HepG2 (cell line): ENCODE measurements around the gene LRRC4. TPM values are rescaled to one million over a fixed set of nuclear protein-coding genes. Genes with fewer than 3 reads are reported as not detected.

Experiments used
- ATAC-seq: fragments of 200-7000 bp; cut with Tn5 transposase; 3 replicates; pipeline ENCODE4 v1.9.1; 2020; ENCODE audit warnings: mild to moderate bottlenecking, moderate library complexity
- BruUV-seq: library from RNA; stranded (reverse); fragments of 400-500 nt; replicated peaks from 2 replicates; lab custom pipeline; 2021; lab: Mats Ljungman, UMichigan
- CTCF ChIA-PET: fragments of 300-600 bp; formaldehyde crosslinking; extraction: SDS; loops from one replicate; lab custom pipeline; 2021; ENCODE audit warnings: low total read pairs, inconsistent platforms, low intra/inter-chr PET ratio; lab: Yijun Ruan, JAX
- POLR2A ChIA-PET: fragments of 350-600 bp; sonication (Branson Sonifier 250); formaldehyde crosslinking; loops from one replicate; lab custom pipeline; 2020; ENCODE audit warnings: antibody characterized with exemption, inconsistent platforms; lab: Yijun Ruan, JAX
- DNase-seq: peaks from one replicate; pipeline ENCODE4 v3.0.0-alpha.2; 2015; ENCODE audit warnings: low spot score
- FAIRE-seq: peaks from 3 replicates; lab custom pipeline; 2011; peaks lifted over from hg19 to GRCh38; lab: Jason Lieb, UNC
- H2AFZ ChIP-seq: one replicate; pipeline ENCODE4 v1.6.1; 2011; ENCODE audit warnings: low read length, inconsistent platforms
- H3K27ac ChIP-seq: fragments of 300-600 bp; 3 replicates; pipeline ENCODE4 v1.8.0; 2011; ENCODE audit warnings: mixed run types, mild to moderate bottlenecking, mixed read lengths, low read length, inconsistent platforms; ENCODE audit not compliant: insufficient read depth; ENCODE audit errors: extremely low read length
- H3K27me3 ChIP-seq, 2 experiments: fragments of 200-600 bp in 1 of 2; 2 replicates in 1 of 2; 3 replicates in 1 of 2; pipeline versions ENCODE4 v1.6.0 to v1.8.0; 2011; ENCODE audit warnings: low read length in 2 of 2, mild to moderate bottlenecking in 2 of 2, moderate library complexity in 2 of 2, inconsistent platforms in 1 of 2; ENCODE audit not compliant: insufficient read depth in 2 of 2, control insufficient read depth in 1 of 2
- H3K36me3 ChIP-seq, 2 experiments: fragments of 200-600 bp in 1 of 2; replicated peaks in 1 of 2; 2 replicates in 1 of 2; 3 replicates in 1 of 2; pipeline versions ENCODE4 v1.5.1 to v1.8.0; 2011; ENCODE audit warnings: low read length in 2 of 2, inconsistent platforms in 1 of 2; ENCODE audit not compliant: insufficient read depth in 2 of 2, control insufficient read depth in 1 of 2
- H3K4me1 ChIP-seq: 2 replicates; pipeline ENCODE4 v1.5.1; 2012; ENCODE audit warnings: low read length, inconsistent platforms; ENCODE audit not compliant: insufficient read depth
- H3K4me2 ChIP-seq: 2 replicates; pipeline ENCODE4 v1.6.0; 2011; ENCODE audit warnings: low read depth, low read length, inconsistent platforms
- H3K4me3 ChIP-seq, 3 experiments: fragments of 200-600 bp in 1 of 3; sonication (generic), shearing (Covaris generic) in 1 of 3; replicated peaks in 1 of 3; 2 replicates each; pipeline ENCODE4 v1.5.1; 2011 to 2016; ENCODE audit warnings: low read length in 3 of 3, inconsistent platforms in 2 of 3, low read depth in 2 of 3, mild to moderate bottlenecking in 2 of 3, control low read depth in 1 of 3, mixed read lengths in 1 of 3; ENCODE audit not compliant: insufficient read depth in 1 of 3
- H3K79me2 ChIP-seq: one replicate; pipeline ENCODE4 v1.6.1; 2011; ENCODE audit warnings: low read length, inconsistent platforms; ENCODE audit not compliant: insufficient read depth
- H3K9ac ChIP-seq: 2 replicates; pipeline ENCODE4 v1.6.0; 2011; ENCODE audit warnings: mild to moderate bottlenecking, low read depth, low read length, inconsistent platforms; ENCODE audit not compliant: insufficient read depth
- H3K9me3 ChIP-seq: 2 replicates; pipeline ENCODE4 v1.5.1; 2012; ENCODE audit warnings: mild to moderate bottlenecking, low read length
- H4K20me1 ChIP-seq: 2 replicates; pipeline ENCODE4 v1.6.0; 2011; ENCODE audit warnings: inconsistent platforms, mild to moderate bottlenecking, low read length, moderate library complexity; ENCODE audit not compliant: insufficient read depth
- HOXA5 ChIP-seq: sonication (generic); formaldehyde crosslinking; IDR thresholded peaks from 2 replicates; pipeline ENCODE4 v1.4.0; 2020; ENCODE audit warnings: missing genetic modification reagents
- KLF15 ChIP-seq: sonication (generic); formaldehyde crosslinking; IDR thresholded peaks from 2 replicates; pipeline ENCODE4 v1.8.1; 2023; ENCODE audit warnings: borderline replicate concordance, mild to moderate bottlenecking, inconsistent platforms, missing genetic modification reagents, mixed read lengths
- NR2F2 ChIP-seq: IDR thresholded peaks from 2 replicates; pipeline ENCODE4 v1.6.1; 2012; ENCODE audit warnings: low read depth, inconsistent platforms, borderline replicate concordance
- POLR2AphosphoS2 ChIP-seq: IDR thresholded peaks from 2 replicates; pipeline ENCODE4 v1.6.1; 2011; ENCODE audit warnings: low read depth, low read length, improper control_type of control experiment
- ZNF33B ChIP-seq: sonication (generic); formaldehyde crosslinking; IDR thresholded peaks from 2 replicates; pipeline ENCODE4 v1.5.1; 2020; ENCODE audit warnings: mild to moderate bottlenecking, missing genetic modification reagents
- ZNF605 ChIP-seq: sonication (generic); formaldehyde crosslinking; IDR thresholded peaks from 2 replicates; pipeline ENCODE4 v1.8.0; 2022; ENCODE audit warnings: mild to moderate bottlenecking, missing genetic modification reagents
- ZNF788 ChIP-seq: sonication (generic); formaldehyde crosslinking; IDR thresholded peaks from 2 replicates; pipeline ENCODE4 v1.5.0; 2020; ENCODE audit warnings: mild to moderate bottlenecking, missing genetic modification reagents, borderline replicate concordance
- ZNF816 ChIP-seq: sonication (generic); formaldehyde crosslinking; IDR thresholded peaks from 2 replicates; pipeline ENCODE4 v1.8.0; 2022; ENCODE audit warnings: missing genetic modification reagents, mild to moderate bottlenecking, borderline replicate concordance
- WGBS: methylation state at CpG from one replicate; pipeline ENCODE4 v1.1.6; 2017; ENCODE audit warnings: low lambda C conversion rate; 5-methylcytosine and 5-hydroxymethylcytosine counted together
- in situ Hi-C: cut with HindIII; loops from 2 replicates; pipeline ENCODE4 v1.10.0; 2017; ENCODE audit warnings: low pct_unique_long_range_greater_than_20kb; ENCODE audit not compliant: extremely low pct_ligation_motif_present
- intact Hi-C: fragments of 100-400 bp; cut with micrococcal nuclease; formaldehyde crosslinking; loops from one replicate; pipeline ENCODE4 v1.10.0; 2022; ENCODE audit not compliant: unreplicated experiment
- polyA plus RNA-seq, 8 experiments: library from polyadenylated mRNA; depleted of rRNA in 3 of 8; stranded (reverse) in 7 of 8; unstranded in 1 of 8; fragments of >200 nt; fragmentation: Illumina TruSeq in 4 of 8; extraction: Trizol in 4 of 8; gene quantifications; 2 replicates each; pipeline versions ENCODE4 v1.2.1 to v1.2.3, GENCODE V29; 2011 to 2016; ENCODE audit warnings: low read depth in 4 of 8, missing spikeins in 1 of 8, mixed read lengths in 1 of 8; ENCODE audit not compliant: insufficient read depth in 1 of 8
- total RNA-seq, 5 experiments: library from RNA; depleted of rRNA; stranded (reverse); fragments of >200 nt; fragmentation: Illumina TruSeq; extraction: Trizol; gene quantifications; 2 replicates each; pipeline ENCODE4 v1.2.3, GENCODE V29; 2016; ENCODE audit warnings: low read depth in 1 of 5
- TF ChIP-seq, protein P1 (sequence below): sonication (generic); formaldehyde crosslinking; IDR thresholded peaks from 2 replicates; pipeline ENCODE4 v1.4.0; 2020; ENCODE audit warnings: mild to moderate bottlenecking, low read depth, missing genetic modification reagents
- TF ChIP-seq, protein P2 (sequence below): sonication (generic); formaldehyde crosslinking; conservative IDR thresholded peaks from 2 replicates; pipeline ENCODE4 v1.4.0; 2020; ENCODE audit warnings: missing genetic modification reagents
- TF ChIP-seq, protein P3 (sequence below): sonication (generic); formaldehyde crosslinking; IDR thresholded peaks from 2 replicates; pipeline ENCODE4 v1.4.0; 2020; ENCODE audit warnings: missing genetic modification reagents, low read depth, mild to moderate bottlenecking, borderline replicate concordance
- TF ChIP-seq, protein P4 (sequence below): sonication (generic); formaldehyde crosslinking; IDR thresholded peaks from 2 replicates; pipeline ENCODE4 v1.8.0; 2022; ENCODE audit warnings: mild to moderate bottlenecking, missing genetic modification reagents; ENCODE audit not compliant: insufficient replicate concordance
- TF ChIP-seq, protein P5 (sequence below): sonication (generic); formaldehyde crosslinking; IDR thresholded peaks from 2 replicates; pipeline ENCODE4 v1.4.0; 2020; ENCODE audit warnings: missing genetic modification reagents
- TF ChIP-seq, protein P6 (sequence below): sonication (generic); formaldehyde crosslinking; IDR thresholded peaks from 2 replicates; pipeline ENCODE4 v1.9.0; 2021; ENCODE audit warnings: missing genetic modification reagents, borderline replicate concordance

Gene LRRC4
- total and polyA plus RNA-seq, 2 of the 13 experiments (the other 11 are each of a cell fraction or from before 2014, with no cell fraction given): not detected

DNA sequence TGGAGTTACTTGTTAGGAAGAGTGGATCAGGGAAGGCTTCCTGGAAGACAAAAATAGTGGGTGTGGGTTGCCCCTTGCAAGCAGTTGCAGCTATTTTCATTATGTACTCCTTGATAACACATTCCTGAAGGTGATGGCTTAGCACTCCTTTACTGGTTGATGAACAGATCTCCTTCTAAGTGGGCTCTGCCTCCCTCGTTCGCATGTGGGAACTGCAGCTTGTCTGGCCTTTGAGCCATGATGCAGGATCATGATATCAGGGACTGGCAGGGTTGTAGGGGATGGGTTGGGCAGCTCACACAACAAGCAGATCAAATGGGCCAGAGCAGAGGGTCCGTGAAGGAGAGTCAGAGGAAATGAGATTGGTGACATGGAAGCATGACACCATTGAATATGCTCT is 28.8 kb upstream of the LRRC4 start:
- no peaks in the 10 kb centered on the region for H3K27me3 ChIP-seq
- no peaks in the 10 kb centered on the region for H3K4me1 ChIP-seq
- no peak overlapping the region for H3K27ac ChIP-seq
- no peaks in the 10 kb centered on the region; the same call in 1 of the 2 replicates for H4K20me1 ChIP-seq
- H2AFZ ChIP-seq: no peak overlapping the region
- intact Hi-C loops: no loop called here
- ChIA-PET CTCF (no interaction called here), POLR2A (no interaction called here)
- H3K4me3 ChIP-seq: no peak overlapping the region
- FAIRE-seq: no peak
- no peaks in the 10 kb centered on the region for H3K9me3 ChIP-seq
- in situ Hi-C loops: no loop called here
- no peak for DNase-seq
- no peak overlapping the region for H3K4me2 ChIP-seq
- H3K9ac ChIP-seq: no peak overlapping the region
- H3K79me2 ChIP-seq: no peaks in the 10 kb centered on the region
- whole genome bisulfite sequencing: 88% methylated on average over 3 of the region's 3 CpGs
- no TSS peak for BruUV-seq
- ATAC-seq: no peak
- peaks cover 11 to 39% of the 10 kb centered on the region in 2 experiments for H3K36me3 ChIP-seq
- TF ChIP-seq, protein P1, sequence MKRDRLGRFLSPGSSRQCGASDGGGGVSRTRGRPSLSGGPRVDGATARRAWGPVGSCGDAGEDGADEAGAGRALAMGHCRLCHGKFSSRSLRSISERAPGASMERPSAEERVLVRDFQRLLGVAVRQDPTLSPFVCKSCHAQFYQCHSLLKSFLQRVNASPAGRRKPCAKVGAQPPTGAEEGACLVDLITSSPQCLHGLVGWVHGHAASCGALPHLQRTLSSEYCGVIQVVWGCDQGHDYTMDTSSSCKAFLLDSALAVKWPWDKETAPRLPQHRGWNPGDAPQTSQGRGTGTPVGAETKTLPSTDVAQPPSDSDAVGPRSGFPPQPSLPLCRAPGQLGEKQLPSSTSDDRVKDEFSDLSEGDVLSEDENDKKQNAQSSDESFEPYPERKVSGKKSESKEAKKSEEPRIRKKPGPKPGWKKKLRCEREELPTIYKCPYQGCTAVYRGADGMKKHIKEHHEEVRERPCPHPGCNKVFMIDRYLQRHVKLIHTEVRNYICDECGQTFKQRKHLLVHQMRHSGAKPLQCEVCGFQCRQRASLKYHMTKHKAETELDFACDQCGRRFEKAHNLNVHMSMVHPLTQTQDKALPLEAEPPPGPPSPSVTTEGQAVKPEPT (CRISPR knock-in tag): no peak
- TF ChIP-seq ZNF788 (CRISPR knock-in tag) (no peak), ZNF33B (CRISPR knock-in tag) (no peak), NR2F2 (no peak), POLR2AphosphoS2 (no peak), KLF15 (CRISPR knock-in tag) (no peak), ZNF605 (CRISPR knock-in tag) (no peak), HOXA5 (CRISPR knock-in tag) (no peak), ZNF816 (CRISPR knock-in tag) (no peak)
- TF ChIP-seq, protein P2, sequence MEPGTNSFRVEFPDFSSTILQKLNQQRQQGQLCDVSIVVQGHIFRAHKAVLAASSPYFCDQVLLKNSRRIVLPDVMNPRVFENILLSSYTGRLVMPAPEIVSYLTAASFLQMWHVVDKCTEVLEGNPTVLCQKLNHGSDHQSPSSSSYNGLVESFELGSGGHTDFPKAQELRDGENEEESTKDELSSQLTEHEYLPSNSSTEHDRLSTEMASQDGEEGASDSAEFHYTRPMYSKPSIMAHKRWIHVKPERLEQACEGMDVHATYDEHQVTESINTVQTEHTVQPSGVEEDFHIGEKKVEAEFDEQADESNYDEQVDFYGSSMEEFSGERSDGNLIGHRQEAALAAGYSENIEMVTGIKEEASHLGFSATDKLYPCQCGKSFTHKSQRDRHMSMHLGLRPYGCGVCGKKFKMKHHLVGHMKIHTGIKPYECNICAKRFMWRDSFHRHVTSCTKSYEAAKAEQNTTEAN (CRISPR knock-in tag): no peak
- TF ChIP-seq, protein P3, sequence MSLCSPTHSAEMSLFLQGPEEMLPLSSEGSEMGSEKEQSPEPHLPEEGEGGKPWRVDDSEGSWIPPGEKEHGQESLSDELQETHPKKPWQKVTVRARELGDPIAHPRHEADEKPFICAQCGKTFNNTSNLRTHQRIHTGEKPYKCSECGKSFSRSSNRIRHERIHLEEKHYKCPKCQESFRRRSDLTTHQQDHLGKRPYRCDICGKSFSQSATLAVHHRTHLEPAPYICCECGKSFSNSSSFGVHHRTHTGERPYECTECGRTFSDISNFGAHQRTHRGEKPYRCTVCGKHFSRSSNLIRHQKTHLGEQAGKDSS (CRISPR knock-in tag): no peak
- TF ChIP-seq, protein P4, sequence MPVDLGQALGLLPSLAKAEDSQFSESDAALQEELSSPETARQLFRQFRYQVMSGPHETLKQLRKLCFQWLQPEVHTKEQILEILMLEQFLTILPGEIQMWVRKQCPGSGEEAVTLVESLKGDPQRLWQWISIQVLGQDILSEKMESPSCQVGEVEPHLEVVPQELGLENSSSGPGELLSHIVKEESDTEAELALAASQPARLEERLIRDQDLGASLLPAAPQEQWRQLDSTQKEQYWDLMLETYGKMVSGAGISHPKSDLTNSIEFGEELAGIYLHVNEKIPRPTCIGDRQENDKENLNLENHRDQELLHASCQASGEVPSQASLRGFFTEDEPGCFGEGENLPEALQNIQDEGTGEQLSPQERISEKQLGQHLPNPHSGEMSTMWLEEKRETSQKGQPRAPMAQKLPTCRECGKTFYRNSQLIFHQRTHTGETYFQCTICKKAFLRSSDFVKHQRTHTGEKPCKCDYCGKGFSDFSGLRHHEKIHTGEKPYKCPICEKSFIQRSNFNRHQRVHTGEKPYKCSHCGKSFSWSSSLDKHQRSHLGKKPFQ (CRISPR knock-in tag): no peak
- TF ChIP-seq, protein P5, sequence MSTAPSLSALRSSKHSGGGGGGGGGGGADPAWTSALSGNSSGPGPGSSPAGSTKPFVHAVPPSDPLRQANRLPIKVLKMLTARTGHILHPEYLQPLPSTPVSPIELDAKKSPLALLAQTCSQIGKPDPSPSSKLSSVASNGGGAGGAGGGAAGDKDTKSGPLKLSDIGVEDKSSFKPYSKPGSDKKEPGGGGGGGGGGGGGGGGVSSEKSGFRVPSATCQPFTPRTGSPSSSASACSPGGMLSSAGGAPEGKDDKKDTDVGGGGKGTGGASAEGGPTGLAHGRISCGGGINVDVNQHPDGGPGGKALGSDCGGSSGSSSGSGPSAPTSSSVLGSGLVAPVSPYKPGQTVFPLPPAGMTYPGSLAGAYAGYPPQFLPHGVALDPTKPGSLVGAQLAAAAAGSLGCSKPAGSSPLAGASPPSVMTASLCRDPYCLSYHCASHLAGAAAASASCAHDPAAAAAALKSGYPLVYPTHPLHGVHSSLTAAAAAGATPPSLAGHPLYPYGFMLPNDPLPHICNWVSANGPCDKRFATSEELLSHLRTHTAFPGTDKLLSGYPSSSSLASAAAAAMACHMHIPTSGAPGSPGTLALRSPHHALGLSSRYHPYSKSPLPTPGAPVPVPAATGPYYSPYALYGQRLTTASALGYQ (CRISPR knock-in tag): no peak
- TF ChIP-seq, protein P6, sequence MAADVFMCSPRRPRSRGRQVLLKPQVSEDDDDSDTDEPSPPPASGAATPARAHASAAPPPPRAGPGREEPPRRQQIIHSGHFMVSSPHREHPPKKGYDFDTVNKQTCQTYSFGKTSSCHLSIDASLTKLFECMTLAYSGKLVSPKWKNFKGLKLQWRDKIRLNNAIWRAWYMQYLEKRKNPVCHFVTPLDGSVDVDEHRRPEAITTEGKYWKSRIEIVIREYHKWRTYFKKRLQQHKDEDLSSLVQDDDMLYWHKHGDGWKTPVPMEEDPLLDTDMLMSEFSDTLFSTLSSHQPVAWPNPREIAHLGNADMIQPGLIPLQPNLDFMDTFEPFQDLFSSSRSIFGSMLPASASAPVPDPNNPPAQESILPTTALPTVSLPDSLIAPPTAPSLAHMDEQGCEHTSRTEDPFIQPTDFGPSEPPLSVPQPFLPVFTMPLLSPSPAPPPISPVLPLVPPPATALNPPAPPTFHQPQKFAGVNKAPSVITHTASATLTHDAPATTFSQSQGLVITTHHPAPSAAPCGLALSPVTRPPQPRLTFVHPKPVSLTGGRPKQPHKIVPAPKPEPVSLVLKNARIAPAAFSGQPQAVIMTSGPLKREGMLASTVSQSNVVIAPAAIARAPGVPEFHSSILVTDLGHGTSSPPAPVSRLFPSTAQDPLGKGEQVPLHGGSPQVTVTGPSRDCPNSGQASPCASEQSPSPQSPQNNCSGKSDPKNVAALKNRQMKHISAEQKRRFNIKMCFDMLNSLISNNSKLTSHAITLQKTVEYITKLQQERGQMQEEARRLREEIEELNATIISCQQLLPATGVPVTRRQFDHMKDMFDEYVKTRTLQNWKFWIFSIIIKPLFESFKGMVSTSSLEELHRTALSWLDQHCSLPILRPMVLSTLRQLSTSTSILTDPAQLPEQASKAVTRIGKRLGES (CRISPR knock-in tag): no peak
